Measurements from ENCODE around the gene EFNA2.

GRCh38 chr19:1254081-1254527 is 31.6 kb upstream of the EFNA2 start:
- TF ChIP-seq POLR2A (IDR thresholded peaks at IDR 0.05; ENCODE audit: low read depth, low read length) (no peak), POLR2AphosphoS5 (IDR thresholded peaks at IDR 0.05; ENCODE audit: low read depth, low read length) (no peak)

All from GM12892 (cell line).